ENCODE data around the gene ANKRD40. TPM values are rescaled to one million over a fixed set of nuclear protein-coding genes. Genes with fewer than 3 reads are reported as not detected.

ANKRD40 gene
- total and polyA plus RNA-seq, 10 of the 15 experiments (the other 5 are each of a cell fraction or from before 2014, with no cell fraction given) = 5.9 to 21.7 (median 14.8) TPM

GRCh38 chr17:50668025-50668837, 39.5 kb downstream of the ANKRD40 start:
- Histone ChIP-seq H4K20me1 (ENCODE audit: control insufficient read depth, insufficient read depth) (no peaks in the 10 kb centered on the region), H3K4me1 (ENCODE audit: control insufficient read depth, insufficient read depth, low read length) (no peaks in the 10 kb centered on the region), H3K4me2 (ENCODE audit: control insufficient read depth, insufficient read depth) (no peak overlapping the region), H3K27ac (ENCODE audit: control insufficient read depth, insufficient read depth) (no peak overlapping the region), H3K9me3 (replicated peaks; ENCODE audit: control insufficient read depth, insufficient read depth, low read length) (no peaks in the 10 kb centered on the region), H3K4me3 (no peak overlapping the region), H3K36me3 (ENCODE audit: control insufficient read depth in 2 of 2, insufficient read depth in 2 of 2, low read length in 1 of 2) (no peaks in the 10 kb centered on the region), H3K9ac (ENCODE audit: control insufficient read depth, insufficient read depth, low read length) (no peak overlapping the region), H2AFZ (ENCODE audit: control insufficient read depth, low read depth, low read length) (no peak overlapping the region), H3K79me2 (ENCODE audit: control insufficient read depth, insufficient read depth, low read length) (no peaks in the 10 kb centered on the region), H3K27me3 (replicated peaks in 1 of 2; ENCODE audit: control insufficient read depth in 2 of 2, insufficient read depth in 2 of 2, low read length in 1 of 2) (no peaks in the 10 kb centered on the region)
- in situ Hi-C loops (cut with MboI) (no loop called here), intact Hi-C loops (cut with micrococcal nuclease; ENCODE audit: unreplicated experiment) (no loop called here)
- DNase-seq (ENCODE audit: low read depth, low spot score) (no peak), FAIRE-seq (no peak), ATAC-seq (no peak)
- 20% methylated on average over 8 of the region's 8 CpGs for WGBS (ENCODE audit: insufficient coverage, insufficient replicate concordance, low lambda C conversion rate, missing lambda C conversion rate)
- ChIA-PET SMC1A (ENCODE audit: uncharacterized antibody, unreplicated experiment) (interaction anchor here (0.9 kb wide), 1 partner anchor 31 kb away, joined by 3 read pairs; no protein-coding TSS in a partner anchor), RAD21 (ENCODE audit: unreplicated experiment) (no interaction called here), POLR2A (interaction anchor here (0.6 kb wide), 1 partner anchor 468 kb away, joined by 3 read pairs; no protein-coding TSS in a partner anchor), CTCF (interaction anchor here (0.6 kb wide), 1 partner anchor 41 kb away, joined by 3 read pairs; no protein-coding TSS in a partner anchor)
- no peak for TF ChIP-seq ESRRA (IDR thresholded peaks at IDR 0.05; ENCODE audit: low read length)
- TF ChIP-seq NR2F1 (conservative IDR thresholded peaks at IDR 0.05) = 0 out of 2 replicates have a peak, but pooled peaks have one; percentile 27
- no TSS peak for BruUV-seq (replicated peaks)

- in situ Hi-C loops (cut with MboI) (no loop called here), intact Hi-C loops (cut with micrococcal nuclease; ENCODE audit: unreplicated experiment) (no loop called here)
- SMC1A ChIA-PET (ENCODE audit: uncharacterized antibody, unreplicated experiment) = interaction anchor here (0.9 kb wide), 1 partner anchor 31 kb away, joined by 3 read pairs; no protein-coding TSS in a partner anchor
- BruUV-seq (replicated peaks) = no TSS peak
- WGBS (ENCODE audit: insufficient coverage, insufficient replicate concordance, low lambda C conversion rate, missing lambda C conversion rate) = 40% methylated on average over 14 of the region's 14 CpGs
- H3K4me1 ChIP-seq (ENCODE audit: control insufficient read depth, insufficient read depth, low read length) = no peaks in the 10 kb centered on the region
- CTCF ChIA-PET = no interaction called here
- no peaks in the 10 kb centered on the region for H3K36me3 ChIP-seq (ENCODE audit: control insufficient read depth in 2 of 2, insufficient read depth in 2 of 2, low read length in 1 of 2)
- TF ChIP-seq TARDBP (IDR thresholded peaks at IDR 0.05; ENCODE audit: borderline replicate concordance) (no peak), BHLHE40 (IDR thresholded peaks at IDR 0.05; ENCODE audit: borderline replicate concordance in 1 of 2, low read depth in 2 of 2, low read length in 1 of 2) (no peak)
- DNase-seq (ENCODE audit: low read depth, low spot score) (no peak), ATAC-seq (no peak), FAIRE-seq (no peak)
- POLR2A ChIA-PET = no interaction called here
- H3K4me2 ChIP-seq (ENCODE audit: control insufficient read depth, insufficient read depth) = no peak overlapping the region
- H2AFZ ChIP-seq (ENCODE audit: control insufficient read depth, low read depth, low read length) = no peak overlapping the region
- H3K9me3 ChIP-seq (replicated peaks; ENCODE audit: control insufficient read depth, insufficient read depth, low read length) = no peaks in the 10 kb centered on the region
- no peaks in the 10 kb centered on the region for H4K20me1 ChIP-seq (ENCODE audit: control insufficient read depth, insufficient read depth)
- H3K9ac ChIP-seq (ENCODE audit: control insufficient read depth, insufficient read depth, low read length) = no peak overlapping the region
- H3K27me3 ChIP-seq (replicated peaks in 1 of 2; ENCODE audit: control insufficient read depth in 2 of 2, insufficient read depth in 2 of 2, low read length in 1 of 2) = no peaks in the 10 kb centered on the region
- no peak overlapping the region for H3K4me3 ChIP-seq
- H3K79me2 ChIP-seq (ENCODE audit: control insufficient read depth, insufficient read depth, low read length) = no peaks in the 10 kb centered on the region
- H3K27ac ChIP-seq (ENCODE audit: control insufficient read depth, insufficient read depth) = no peak overlapping the region
- RAD21 ChIA-PET (ENCODE audit: unreplicated experiment) = no interaction called here
Observed at GRCh38 chr17:50667259-50668024, 40.3 kb downstream of the ANKRD40 start.
